Progenitor cell of endocrine pancreas (in vitro differentiated cells): ENCODE results near the gene AP3S1. TPM values are rescaled to one million over a fixed set of nuclear protein-coding genes. Genes with fewer than 3 reads are reported as not detected.

Experiments used
- DNase-seq: peaks from one replicate; pipeline ENCODE4 v3.0.0; 2021; ENCODE audit warnings: low spot score; ENCODE audit not compliant: unreplicated experiment
- H3K27ac Mint-ChIP-seq: 2 replicates; pipeline ENCODE4 v1.8.0; 2021; ENCODE audit warnings: mild to moderate bottlenecking, moderate library complexity, mixed read lengths
- H3K27me3 Mint-ChIP-seq: 2 replicates; pipeline ENCODE4 v1.8.0; 2021; ENCODE audit warnings: mixed read lengths
- H3K36me3 Mint-ChIP-seq: 2 replicates; pipeline ENCODE4 v1.8.0; 2022; ENCODE audit warnings: mixed read lengths; ENCODE audit not compliant: insufficient read depth
- H3K4me1 Mint-ChIP-seq: 2 replicates; pipeline ENCODE4 v1.8.0; 2021; ENCODE audit warnings: low read depth, mixed read lengths
- H3K4me3 Mint-ChIP-seq: 2 replicates; pipeline ENCODE4 v1.8.0; 2021; ENCODE audit warnings: low read depth, mild to moderate bottlenecking, moderate library complexity, mixed read lengths
- H3K9me3 Mint-ChIP-seq: 2 replicates; pipeline ENCODE4 v1.8.0; 2021; ENCODE audit warnings: low read depth, mixed read lengths
- total RNA-seq: library from RNA; stranded (reverse); gene quantifications from 2 replicates; pipeline ENCODE4 v1.2.1, GENCODE V29; 2021
- TF ChIP-seq, protein P1 (sequence below): fragments of 200-600 bp; sonication (generic); IDR thresholded peaks from one replicate; pipeline ENCODE4 v1.5.0; 2021; ENCODE audit warnings: antibody characterized with exemption, mild to moderate bottlenecking; ENCODE audit not compliant: unreplicated experiment

Gene AP3S1
- total RNA-seq, 1 donor from 2014 or later, result 65.3 TPM

GRCh38 chr5:115857057-115857479 lies 15.3 kb downstream of the AP3S1 start:
- no peaks in the 10 kb centered on the region for H3K27me3 Mint-ChIP-seq
- peaks cover 15% of the 10 kb centered on the region for H3K36me3 Mint-ChIP-seq
- TF ChIP-seq, protein P1, sequence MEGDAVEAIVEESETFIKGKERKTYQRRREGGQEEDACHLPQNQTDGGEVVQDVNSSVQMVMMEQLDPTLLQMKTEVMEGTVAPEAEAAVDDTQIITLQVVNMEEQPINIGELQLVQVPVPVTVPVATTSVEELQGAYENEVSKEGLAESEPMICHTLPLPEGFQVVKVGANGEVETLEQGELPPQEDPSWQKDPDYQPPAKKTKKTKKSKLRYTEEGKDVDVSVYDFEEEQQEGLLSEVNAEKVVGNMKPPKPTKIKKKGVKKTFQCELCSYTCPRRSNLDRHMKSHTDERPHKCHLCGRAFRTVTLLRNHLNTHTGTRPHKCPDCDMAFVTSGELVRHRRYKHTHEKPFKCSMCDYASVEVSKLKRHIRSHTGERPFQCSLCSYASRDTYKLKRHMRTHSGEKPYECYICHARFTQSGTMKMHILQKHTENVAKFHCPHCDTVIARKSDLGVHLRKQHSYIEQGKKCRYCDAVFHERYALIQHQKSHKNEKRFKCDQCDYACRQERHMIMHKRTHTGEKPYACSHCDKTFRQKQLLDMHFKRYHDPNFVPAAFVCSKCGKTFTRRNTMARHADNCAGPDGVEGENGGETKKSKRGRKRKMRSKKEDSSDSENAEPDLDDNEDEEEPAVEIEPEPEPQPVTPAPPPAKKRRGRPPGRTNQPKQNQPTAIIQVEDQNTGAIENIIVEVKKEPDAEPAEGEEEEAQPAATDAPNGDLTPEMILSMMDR, result no peak
- H3K4me1 Mint-ChIP-seq, result peaks cover 8% of the 10 kb centered on the region
- H3K9me3 Mint-ChIP-seq, result peaks cover 11% of the 10 kb centered on the region
- peak overlapping the region; percentile 42 for H3K27ac Mint-ChIP-seq
- H3K4me3 Mint-ChIP-seq, result no peak overlapping the region
- no peak for DNase-seq

GRCh38 chr5:115857626-115858349 lies 16.1 kb downstream of the AP3S1 start:
- H3K27ac Mint-ChIP-seq, result no peak overlapping the region
- TF ChIP-seq, protein P1, result no peak
- H3K4me1 Mint-ChIP-seq, result peaks cover 8% of the 10 kb centered on the region
- no peaks in the 10 kb centered on the region for H3K27me3 Mint-ChIP-seq
- no peak overlapping the region for H3K4me3 Mint-ChIP-seq
- H3K9me3 Mint-ChIP-seq, result peaks cover 11% of the 10 kb centered on the region
- H3K36me3 Mint-ChIP-seq, result peaks cover 15% of the 10 kb centered on the region
- no peak for DNase-seq

GRCh38 chr5:115858396-115858795 lies 16.7 kb downstream of the AP3S1 start:
- H3K4me1 Mint-ChIP-seq, result peaks cover 8% of the 10 kb centered on the region
- H3K4me3 Mint-ChIP-seq, result no peak overlapping the region
- H3K27ac Mint-ChIP-seq, result no peak overlapping the region
- H3K9me3 Mint-ChIP-seq, result peaks cover 6% of the 10 kb centered on the region
- TF ChIP-seq, protein P1, result no peak
- no peaks in the 10 kb centered on the region for H3K27me3 Mint-ChIP-seq
- no peak for DNase-seq
- H3K36me3 Mint-ChIP-seq, result peaks cover 11% of the 10 kb centered on the region

GRCh38 chr5:115859378-115859777 lies 17.6 kb downstream of the AP3S1 start:
- H3K27ac Mint-ChIP-seq, result no peak overlapping the region
- no peaks in the 10 kb centered on the region for H3K27me3 Mint-ChIP-seq
- no peak overlapping the region for H3K4me3 Mint-ChIP-seq
- H3K9me3 Mint-ChIP-seq, result no peaks in the 10 kb centered on the region
- peaks cover 4% of the 10 kb centered on the region for H3K36me3 Mint-ChIP-seq
- TF ChIP-seq, protein P1, result no peak
- DNase-seq, result no peak
- H3K4me1 Mint-ChIP-seq, result peaks cover 8% of the 10 kb centered on the region

DNA sequence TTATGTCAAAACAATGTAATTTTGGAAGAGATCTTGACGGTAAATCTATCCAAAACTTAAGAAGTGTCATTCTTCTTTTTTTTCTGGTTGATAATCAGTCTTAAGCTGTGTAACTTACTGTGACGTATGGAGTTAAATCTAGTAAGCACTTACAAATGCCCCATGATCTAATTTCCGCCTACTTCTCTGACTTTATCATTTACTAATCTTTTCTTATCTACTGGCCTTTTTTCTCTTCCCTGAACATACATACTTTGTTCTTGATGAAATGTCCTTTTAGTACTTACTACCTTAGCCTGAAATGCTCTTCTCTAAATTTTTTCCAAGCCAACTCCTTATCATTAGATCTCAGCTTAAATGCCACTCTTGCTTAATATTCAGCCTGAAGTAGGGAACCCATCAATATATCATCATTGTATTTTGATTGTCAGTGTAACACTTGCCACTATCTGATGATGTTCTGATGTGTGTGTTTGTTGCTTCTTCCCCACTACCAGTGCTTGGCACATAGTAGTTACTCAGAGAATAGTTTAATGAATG lies 27.6 kb downstream of the AP3S1 start:
- no peak overlapping the region for H3K4me3 Mint-ChIP-seq
- H3K9me3 Mint-ChIP-seq, result no peaks in the 10 kb centered on the region
- H3K4me1 Mint-ChIP-seq, result peaks cover 2% of the 10 kb centered on the region
- no peaks in the 10 kb centered on the region for H3K27me3 Mint-ChIP-seq
- H3K36me3 Mint-ChIP-seq, result peaks cover 6% of the 10 kb centered on the region
- no peak for DNase-seq
- no peak overlapping the region for H3K27ac Mint-ChIP-seq
- TF ChIP-seq, protein P1, result no peak
